ENCODE results near the gene MPC1L. TPM values are rescaled to one million over a fixed set of nuclear protein-coding genes. Genes with fewer than 3 reads are reported as not detected.

MPC1L gene
- total RNA-seq, 1 experiment from 2014 or later = not detected

DNA sequence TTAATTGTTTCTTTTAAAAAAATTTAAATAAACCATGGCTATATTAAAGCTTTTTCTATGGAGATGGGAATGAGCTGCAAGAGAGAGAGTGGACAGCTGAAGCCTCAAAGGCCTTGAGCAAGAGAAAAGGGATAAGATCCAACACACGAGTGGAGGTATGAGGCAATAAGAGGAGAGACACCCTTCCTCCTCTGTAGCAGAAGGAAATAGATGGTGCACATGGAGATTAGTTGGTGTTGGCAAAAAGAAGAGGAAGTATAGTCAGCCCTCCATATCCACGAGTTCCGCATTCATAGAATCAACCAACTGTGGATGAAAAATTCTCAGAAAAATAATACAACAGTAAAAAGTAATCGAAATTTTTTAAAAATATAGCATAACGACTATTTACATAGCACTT is 20.9 kb downstream of the MPC1L start:
- no peak for DNase-seq (ENCODE audit: low spot score)
- no peaks in the 10 kb centered on the region for H3K9me3 Mint-ChIP-seq
- POLR2A ChIA-PET = no interaction called here
- H3K27ac Mint-ChIP-seq = no peak overlapping the region
- H3K4me3 Mint-ChIP-seq = no peak overlapping the region
- peaks cover 19% of the 10 kb centered on the region for H3K4me1 Mint-ChIP-seq
- CTCF ChIA-PET = no interaction called here
- peaks cover 6% of the 10 kb centered on the region for H3K36me3 Mint-ChIP-seq
- TF ChIP-seq ZNF138 (CRISPR knock-in tag; conservative IDR thresholded peaks at IDR 0.05) (no peak), ATF1 (CRISPR knock-in tag; IDR thresholded peaks at IDR 0.05) (no peak), ZNF317 (CRISPR knock-in tag; IDR thresholded peaks at IDR 0.05; ENCODE audit: borderline replicate concordance, low read depth) (no peak), CTCF (IDR thresholded peaks at IDR 0.05) (no peak), SP1 (CRISPR knock-in tag; conservative IDR thresholded peaks at IDR 0.05) (no peak), ZNF423 (CRISPR knock-in tag; IDR thresholded peaks at IDR 0.05) (no peak), GABPB1 (CRISPR knock-in tag; IDR thresholded peaks at IDR 0.05) (no peak), CREB1 (CRISPR knock-in tag; IDR thresholded peaks at IDR 0.05) (no peak), ELF4 (CRISPR knock-in tag; IDR thresholded peaks at IDR 0.05; ENCODE audit: low read depth) (no peak), JAZF1 (CRISPR knock-in tag; IDR thresholded peaks at IDR 0.05) (no peak), NR3C1 (CRISPR knock-in tag; conservative IDR thresholded peaks at IDR 0.05; ENCODE audit: low read depth) (no peak), MYBL2 (CRISPR knock-in tag; IDR thresholded peaks at IDR 0.05) (no peak), E2F5 (CRISPR knock-in tag; IDR thresholded peaks at IDR 0.05) (no peak), GTF2I (CRISPR knock-in tag; conservative IDR thresholded peaks at IDR 0.05) (no peak)
- TF ChIP-seq, protein P1, sequence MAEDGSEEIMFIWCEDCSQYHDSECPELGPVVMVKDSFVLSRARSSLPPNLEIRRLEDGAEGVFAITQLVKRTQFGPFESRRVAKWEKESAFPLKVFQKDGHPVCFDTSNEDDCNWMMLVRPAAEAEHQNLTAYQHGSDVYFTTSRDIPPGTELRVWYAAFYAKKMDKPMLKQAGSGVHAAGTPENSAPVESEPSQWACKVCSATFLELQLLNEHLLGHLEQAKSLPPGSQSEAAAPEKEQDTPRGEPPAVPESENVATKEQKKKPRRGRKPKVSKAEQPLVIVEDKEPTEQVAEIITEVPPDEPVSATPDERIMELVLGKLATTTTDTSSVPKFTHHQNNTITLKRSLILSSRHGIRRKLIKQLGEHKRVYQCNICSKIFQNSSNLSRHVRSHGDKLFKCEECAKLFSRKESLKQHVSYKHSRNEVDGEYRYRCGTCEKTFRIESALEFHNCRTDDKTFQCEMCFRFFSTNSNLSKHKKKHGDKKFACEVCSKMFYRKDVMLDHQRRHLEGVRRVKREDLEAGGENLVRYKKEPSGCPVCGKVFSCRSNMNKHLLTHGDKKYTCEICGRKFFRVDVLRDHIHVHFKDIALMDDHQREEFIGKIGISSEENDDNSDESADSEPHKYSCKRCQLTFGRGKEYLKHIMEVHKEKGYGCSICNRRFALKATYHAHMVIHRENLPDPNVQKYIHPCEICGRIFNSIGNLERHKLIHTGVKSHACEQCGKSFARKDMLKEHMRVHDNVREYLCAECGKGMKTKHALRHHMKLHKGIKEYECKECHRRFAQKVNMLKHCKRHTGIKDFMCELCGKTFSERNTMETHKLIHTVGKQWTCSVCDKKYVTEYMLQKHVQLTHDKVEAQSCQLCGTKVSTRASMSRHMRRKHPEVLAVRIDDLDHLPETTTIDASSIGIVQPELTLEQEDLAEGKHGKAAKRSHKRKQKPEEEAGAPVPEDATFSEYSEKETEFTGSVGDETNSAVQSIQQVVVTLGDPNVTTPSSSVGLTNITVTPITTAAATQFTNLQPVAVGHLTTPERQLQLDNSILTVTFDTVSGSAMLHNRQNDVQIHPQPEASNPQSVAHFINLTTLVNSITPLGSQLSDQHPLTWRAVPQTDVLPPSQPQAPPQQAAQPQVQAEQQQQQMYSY (CRISPR knock-in tag; IDR thresholded peaks at IDR 0.05) = no peak
- TF ChIP-seq, protein P2, sequence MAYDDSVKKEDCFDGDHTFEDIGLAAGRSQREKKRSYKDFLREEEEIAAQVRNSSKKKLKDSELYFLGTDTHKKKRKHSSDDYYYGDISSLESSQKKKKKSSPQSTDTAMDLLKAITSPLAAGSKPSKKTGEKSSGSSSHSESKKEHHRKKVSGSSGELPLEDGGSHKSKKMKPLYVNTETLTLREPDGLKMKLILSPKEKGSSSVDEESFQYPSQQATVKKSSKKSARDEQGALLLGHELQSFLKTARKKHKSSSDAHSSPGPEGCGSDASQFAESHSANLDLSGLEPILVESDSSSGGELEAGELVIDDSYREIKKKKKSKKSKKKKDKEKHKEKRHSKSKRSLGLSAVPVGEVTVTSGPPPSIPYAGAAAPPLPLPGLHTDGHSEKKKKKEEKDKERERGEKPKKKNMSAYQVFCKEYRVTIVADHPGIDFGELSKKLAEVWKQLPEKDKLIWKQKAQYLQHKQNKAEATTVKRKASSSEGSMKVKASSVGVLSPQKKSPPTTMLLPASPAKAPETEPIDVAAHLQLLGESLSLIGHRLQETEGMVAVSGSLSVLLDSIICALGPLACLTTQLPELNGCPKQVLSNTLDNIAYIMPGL (CRISPR knock-in tag; IDR thresholded peaks at IDR 0.05) = no peak
- TF ChIP-seq, protein P3, sequence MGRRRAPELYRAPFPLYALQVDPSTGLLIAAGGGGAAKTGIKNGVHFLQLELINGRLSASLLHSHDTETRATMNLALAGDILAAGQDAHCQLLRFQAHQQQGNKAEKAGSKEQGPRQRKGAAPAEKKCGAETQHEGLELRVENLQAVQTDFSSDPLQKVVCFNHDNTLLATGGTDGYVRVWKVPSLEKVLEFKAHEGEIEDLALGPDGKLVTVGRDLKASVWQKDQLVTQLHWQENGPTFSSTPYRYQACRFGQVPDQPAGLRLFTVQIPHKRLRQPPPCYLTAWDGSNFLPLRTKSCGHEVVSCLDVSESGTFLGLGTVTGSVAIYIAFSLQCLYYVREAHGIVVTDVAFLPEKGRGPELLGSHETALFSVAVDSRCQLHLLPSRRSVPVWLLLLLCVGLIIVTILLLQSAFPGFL (CRISPR knock-in tag; IDR thresholded peaks at IDR 0.05; ENCODE audit: borderline replicate concordance) = no peak
- TF ChIP-seq, protein P4, sequence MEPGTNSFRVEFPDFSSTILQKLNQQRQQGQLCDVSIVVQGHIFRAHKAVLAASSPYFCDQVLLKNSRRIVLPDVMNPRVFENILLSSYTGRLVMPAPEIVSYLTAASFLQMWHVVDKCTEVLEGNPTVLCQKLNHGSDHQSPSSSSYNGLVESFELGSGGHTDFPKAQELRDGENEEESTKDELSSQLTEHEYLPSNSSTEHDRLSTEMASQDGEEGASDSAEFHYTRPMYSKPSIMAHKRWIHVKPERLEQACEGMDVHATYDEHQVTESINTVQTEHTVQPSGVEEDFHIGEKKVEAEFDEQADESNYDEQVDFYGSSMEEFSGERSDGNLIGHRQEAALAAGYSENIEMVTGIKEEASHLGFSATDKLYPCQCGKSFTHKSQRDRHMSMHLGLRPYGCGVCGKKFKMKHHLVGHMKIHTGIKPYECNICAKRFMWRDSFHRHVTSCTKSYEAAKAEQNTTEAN (CRISPR knock-in tag; IDR thresholded peaks at IDR 0.05) = no peak
- ATAC-seq = no peak
- no peaks in the 10 kb centered on the region for H3K27me3 Mint-ChIP-seq (ENCODE audit: low read depth)

Data from WTC11 (cell line).